Vagina (tissue), 2 donors: ENCODE data around the gene GSK3A. TPM values are rescaled to one million over a fixed set of nuclear protein-coding genes. Genes with fewer than 3 reads are reported as not detected.

Experiments used
- DNase-seq, 2 donors: peaks; one replicate each; pipeline ENCODE4 v3.0.0-alpha.2; 2017; ENCODE audit errors: extremely low spot score in 2 of 2
- H3K27ac ChIP-seq: fragments of 200-600 bp; sonication (generic); one replicate; pipeline ENCODE4 v1.5.1; 2019
- H3K27me3 ChIP-seq: fragments of 200-600 bp; sonication (generic); one replicate; pipeline ENCODE4 v1.5.1; 2019
- H3K36me3 ChIP-seq, 2 donors: fragments of 200-600 bp; sonication (generic); one replicate each; pipeline ENCODE4 v1.5.1; 2017 to 2019
- H3K4me1 ChIP-seq: fragments of 200-600 bp; sonication (generic); one replicate; pipeline ENCODE4 v1.5.1; 2019
- H3K4me3 ChIP-seq, 2 donors: fragments of 200-600 bp; sonication (generic); 1 replicate in 1 of 2; 2 replicates in 1 of 2; pipeline ENCODE4 v1.5.1; 2016 to 2019
- H3K9me3 ChIP-seq: fragments of 200-600 bp; sonication (generic); one replicate; pipeline ENCODE4 v1.5.1; 2019
- POLR2A ChIP-seq, 2 donors: fragments of 450-650 bp; IDR thresholded peaks; one replicate each; pipeline ENCODE4 v1.6.1; 2017; ENCODE audit warnings: antibody characterized with exemption in 2 of 2, mild to moderate bottlenecking in 2 of 2, moderate library complexity in 2 of 2
- POLR2AphosphoS5 ChIP-seq, 2 donors: sonication (generic); formaldehyde crosslinking; IDR thresholded peaks; one replicate each; pipeline ENCODE4 v1.9.0; 2017; ENCODE audit warnings: antibody characterized with exemption in 2 of 2, mild to moderate bottlenecking in 2 of 2, low read depth in 1 of 2; ENCODE audit not compliant: insufficient read depth in 1 of 2
- intact Hi-C: fragments of 100-400 bp; cut with DNase I; formaldehyde crosslinking; loops from one replicate; pipeline ENCODE4 v1.15.1; 2023
- total RNA-seq: library from RNA; depleted of rRNA; stranded (reverse); fragments of >200 nt; gene quantifications from one replicate; pipeline ENCODE4 v1.2.3, GENCODE V29; 2016
- TF ChIP-seq, protein P1 (sequence below), 3 experiments: fragments of 450-650 bp in 2 of 3; fragments of 200-600 bp in 1 of 3; sonication (generic) in 1 of 3; IDR thresholded peaks; one replicate each; pipeline ENCODE4 v1.5.1; 2017 to 2019; ENCODE audit warnings: antibody characterized with exemption in 3 of 3, mild to moderate bottlenecking in 2 of 3, moderate library complexity in 2 of 3

The GSK3A gene
- total RNA-seq, 1 donor from 2014 or later, result 21.1 TPM

DNA sequence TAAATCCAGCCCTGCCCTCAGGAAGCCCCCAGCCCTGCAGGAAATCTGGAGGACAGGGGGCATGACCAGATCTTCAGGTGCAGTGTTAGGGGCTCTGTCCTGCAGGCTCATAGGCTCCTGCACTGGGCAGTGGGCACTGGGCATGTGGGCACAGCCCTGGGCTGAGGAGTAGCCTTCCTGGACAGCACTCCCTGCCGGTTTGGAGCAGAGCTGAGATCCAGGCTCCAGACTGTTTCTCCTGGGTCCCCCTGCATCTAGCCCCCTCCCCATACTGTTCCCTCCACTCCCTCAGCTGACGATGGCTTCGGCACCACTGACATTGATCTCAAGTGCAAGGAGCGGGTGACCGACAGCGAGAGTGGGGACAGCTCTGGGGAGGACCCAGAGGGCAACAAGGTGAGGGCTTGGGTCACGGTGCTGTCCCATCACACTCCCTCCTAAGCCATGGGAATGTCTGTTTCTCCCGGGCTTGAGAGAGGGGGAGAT, 47.2 kb upstream of the GSK3A start:
- H3K9me3 ChIP-seq, result no peaks in the 10 kb centered on the region
- peaks cover 26% of the 10 kb centered on the region for H3K4me1 ChIP-seq
- DNase-seq, result no peak
- H3K27me3 ChIP-seq, result no peaks in the 10 kb centered on the region
- no peak overlapping the region for H3K4me3 ChIP-seq
- H3K36me3 ChIP-seq, result peaks cover 0 to 65% of the 10 kb centered on the region in 2 donors
- TF ChIP-seq, protein P1, sequence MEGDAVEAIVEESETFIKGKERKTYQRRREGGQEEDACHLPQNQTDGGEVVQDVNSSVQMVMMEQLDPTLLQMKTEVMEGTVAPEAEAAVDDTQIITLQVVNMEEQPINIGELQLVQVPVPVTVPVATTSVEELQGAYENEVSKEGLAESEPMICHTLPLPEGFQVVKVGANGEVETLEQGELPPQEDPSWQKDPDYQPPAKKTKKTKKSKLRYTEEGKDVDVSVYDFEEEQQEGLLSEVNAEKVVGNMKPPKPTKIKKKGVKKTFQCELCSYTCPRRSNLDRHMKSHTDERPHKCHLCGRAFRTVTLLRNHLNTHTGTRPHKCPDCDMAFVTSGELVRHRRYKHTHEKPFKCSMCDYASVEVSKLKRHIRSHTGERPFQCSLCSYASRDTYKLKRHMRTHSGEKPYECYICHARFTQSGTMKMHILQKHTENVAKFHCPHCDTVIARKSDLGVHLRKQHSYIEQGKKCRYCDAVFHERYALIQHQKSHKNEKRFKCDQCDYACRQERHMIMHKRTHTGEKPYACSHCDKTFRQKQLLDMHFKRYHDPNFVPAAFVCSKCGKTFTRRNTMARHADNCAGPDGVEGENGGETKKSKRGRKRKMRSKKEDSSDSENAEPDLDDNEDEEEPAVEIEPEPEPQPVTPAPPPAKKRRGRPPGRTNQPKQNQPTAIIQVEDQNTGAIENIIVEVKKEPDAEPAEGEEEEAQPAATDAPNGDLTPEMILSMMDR (IDR thresholded peaks at IDR 0.05), result no peak
- TF ChIP-seq POLR2AphosphoS5 (IDR thresholded peaks at IDR 0.05; ENCODE audit: insufficient read depth in 1 of 2, low read depth in 1 of 2), result no peak
- no peak for TF ChIP-seq POLR2A (IDR thresholded peaks at IDR 0.05)
- intact Hi-C loops, result no loop called here
- H3K27ac ChIP-seq, result no peak overlapping the region

DNA sequence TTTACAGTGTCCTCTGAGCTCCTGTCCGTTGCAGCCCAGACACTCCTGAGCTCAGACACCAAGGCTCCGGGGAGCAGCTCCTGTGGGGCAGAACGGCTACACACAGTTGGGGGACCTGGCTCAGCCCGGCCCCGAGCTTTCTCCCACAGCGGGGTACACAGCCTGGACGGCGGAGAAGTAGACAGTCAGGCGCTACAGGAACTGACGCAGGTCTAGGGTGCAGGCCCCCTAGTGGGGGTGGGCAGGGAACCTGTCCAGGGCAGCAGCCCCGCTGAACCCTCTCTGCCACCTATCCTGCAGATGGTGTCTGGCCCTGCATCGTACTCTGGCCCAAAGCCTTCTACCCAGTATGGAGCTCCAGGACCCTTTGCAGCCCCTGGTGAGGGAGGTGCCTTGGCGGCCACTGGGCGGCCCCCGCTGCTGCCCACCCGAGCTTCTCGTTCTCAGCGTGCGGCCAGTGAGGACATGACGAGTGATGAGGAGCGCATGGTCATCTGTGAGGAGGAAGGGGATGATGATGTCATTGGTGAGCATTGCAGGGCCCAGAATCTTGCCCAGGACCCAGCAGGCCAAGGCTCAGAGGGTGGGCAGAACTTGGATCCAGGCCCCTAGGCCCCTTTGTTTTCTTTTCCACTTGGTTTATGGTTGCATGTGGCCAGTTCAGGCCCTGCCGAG, 46.6 kb upstream of the GSK3A start:
- no peak overlapping the region for H3K4me3 ChIP-seq

DNA sequence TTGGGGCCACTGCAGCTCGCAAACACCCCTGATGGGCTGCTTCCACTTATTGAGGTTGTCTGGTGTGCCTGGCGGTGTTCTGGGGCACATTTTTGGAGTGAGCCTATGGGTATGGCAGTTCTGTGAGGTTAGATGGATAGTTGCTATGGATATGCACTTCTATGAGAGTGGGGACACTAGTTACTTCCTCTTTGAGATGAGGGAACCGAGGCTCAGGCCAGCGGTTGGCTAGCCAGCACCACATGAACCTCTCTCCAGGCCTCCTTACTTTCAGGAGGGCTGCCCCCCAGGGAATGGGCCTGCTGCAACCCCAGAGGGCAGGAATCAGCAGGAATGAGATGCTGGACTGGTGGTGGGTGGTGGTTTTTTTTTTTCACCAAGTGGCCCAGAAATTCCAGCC, 46.0 kb upstream of the GSK3A start:
- Histone ChIP-seq H3K27ac (no peak overlapping the region), H3K27me3 (no peaks in the 10 kb centered on the region), H3K4me1 (peaks cover 28% of the 10 kb centered on the region), H3K9me3 (no peaks in the 10 kb centered on the region), H3K4me3 (no peak overlapping the region), H3K36me3 (peaks cover 0 to 54% of the 10 kb centered on the region in 2 donors)
- no peak for DNase-seq
- intact Hi-C loops, result no loop called here
- TF ChIP-seq POLR2AphosphoS5 (IDR thresholded peaks at IDR 0.05; ENCODE audit: insufficient read depth in 1 of 2, low read depth in 1 of 2) (no peak), POLR2A (IDR thresholded peaks at IDR 0.05) (no peak)
- TF ChIP-seq, protein P1 (IDR thresholded peaks at IDR 0.05), result no peak

More for the DNA sequence above, 46.6 kb upstream of the GSK3A start:
- Histone ChIP-seq H3K36me3 (peaks cover 0 to 60% of the 10 kb centered on the region in 2 donors), H3K4me1 (peaks cover 27% of the 10 kb centered on the region), H3K27ac (no peak overlapping the region), H3K27me3 (no peaks in the 10 kb centered on the region), H3K9me3 (no peaks in the 10 kb centered on the region)
- DNase-seq, result no peak
- TF ChIP-seq POLR2AphosphoS5 (IDR thresholded peaks at IDR 0.05; ENCODE audit: insufficient read depth in 1 of 2, low read depth in 1 of 2) (no peak), POLR2A (IDR thresholded peaks at IDR 0.05) (no peak)
- TF ChIP-seq, protein P1 (IDR thresholded peaks at IDR 0.05), result no peak
- intact Hi-C loops, result no loop called here

DNA sequence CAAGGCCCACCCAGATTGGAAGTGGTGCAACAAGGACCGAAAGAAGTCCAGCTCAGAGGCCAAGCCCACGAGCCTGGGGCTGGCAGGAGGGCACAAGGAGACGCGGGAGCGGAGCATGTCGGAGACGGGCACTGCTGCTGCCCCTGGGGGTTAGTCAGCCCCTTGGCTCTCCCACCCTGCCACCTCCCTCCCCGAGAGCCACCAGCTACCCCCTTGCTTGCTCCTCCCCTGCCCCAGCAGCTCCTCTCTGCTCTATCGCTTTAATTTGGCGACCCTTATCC, 45.4 kb upstream of the GSK3A start:
- peaks cover 0 to 50% of the 10 kb centered on the region in 2 donors for H3K36me3 ChIP-seq

More for the DNA sequence above, 45.4 kb upstream of the GSK3A start:
- Histone ChIP-seq H3K27ac (no peak overlapping the region), H3K4me1 (peaks cover 35% of the 10 kb centered on the region), H3K9me3 (no peaks in the 10 kb centered on the region), H3K27me3 (no peaks in the 10 kb centered on the region), H3K4me3 (no peak overlapping the region)
- TF ChIP-seq POLR2A (IDR thresholded peaks at IDR 0.05) (no peak), POLR2AphosphoS5 (IDR thresholded peaks at IDR 0.05; ENCODE audit: insufficient read depth in 1 of 2, low read depth in 1 of 2) (no peak)
- TF ChIP-seq, protein P1 (IDR thresholded peaks at IDR 0.05), result no peak
- intact Hi-C loops, result no loop called here
- no peak for DNase-seq
